Keratinocyte (primary cell): ENCODE measurements around the gene NCBP3.

Experiments
- CTCF ChIP-seq, 3 experiments: IDR thresholded peaks in 1 of 3; conservative IDR thresholded peaks in 1 of 3; optimal IDR thresholded peaks in 1 of 3; 2 replicates in 2 of 3; 3 replicates in 1 of 3; pipeline versions ENCODE3 to v1.5.1; 2011; ENCODE audit warnings: low read length in 3 of 3, mild to moderate bottlenecking in 3 of 3, moderate library complexity in 2 of 3, control low read depth in 1 of 3, inconsistent platforms in 1 of 3; ENCODE audit not compliant: insufficient read depth in 2 of 3; ENCODE audit errors: extremely low read depth in 1 of 3
- EZH2 ChIP-seq: IDR thresholded peaks from one replicate; pipeline ENCODE4 v1.6.1; 2012; ENCODE audit warnings: inconsistent platforms, mild to moderate bottlenecking, low read length, moderate library complexity

DNA sequence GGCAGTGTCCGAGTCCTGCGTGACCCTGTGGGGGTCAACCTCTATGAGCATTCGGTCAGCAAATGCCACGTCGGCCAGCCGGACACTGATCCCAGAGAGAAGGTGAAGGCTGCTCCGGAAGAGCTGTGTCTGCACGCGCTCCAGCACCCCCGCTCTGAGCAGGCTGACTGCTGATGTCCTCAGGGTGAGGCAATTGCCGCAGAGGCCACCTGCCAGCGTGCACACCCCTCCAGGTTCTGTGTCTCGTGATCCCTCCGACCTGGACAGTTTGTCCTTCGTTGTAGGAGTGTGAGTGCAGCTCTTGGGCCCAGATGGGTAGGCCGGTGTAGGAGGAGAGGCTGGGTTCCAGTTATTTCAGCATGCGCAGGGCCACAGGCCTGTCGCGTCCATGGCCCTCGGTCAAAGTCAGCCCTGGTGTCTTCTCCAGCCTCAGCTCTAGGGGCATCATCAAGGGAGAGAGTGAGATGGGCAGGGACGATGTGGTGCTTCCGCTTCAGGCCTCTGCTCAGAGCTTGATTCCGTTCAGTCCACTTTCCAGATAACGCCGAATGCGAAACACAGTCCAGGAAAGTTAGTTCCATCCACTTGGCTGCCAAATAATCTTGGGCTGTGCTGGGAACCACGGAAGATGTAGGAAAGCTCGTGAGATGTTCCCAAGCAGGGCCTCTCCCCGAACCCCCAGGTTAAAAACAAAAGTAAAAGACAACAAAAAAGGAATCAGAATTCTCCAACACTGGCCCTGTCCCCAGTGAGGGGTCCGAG, 15.1 kb upstream of the NCBP3 start:
- TF ChIP-seq CTCF (optimal IDR thresholded peaks at IDR 0.05 in 1 of 3, IDR thresholded peaks at IDR 0.05 in 1 of 3, conservative IDR thresholded peaks at IDR 0.05 in 1 of 3; ENCODE audit: extremely low read depth in 1 of 3, insufficient read depth in 2 of 3, low read length in 3 of 3), result no peak
- no peak for TF ChIP-seq EZH2
